ENCODE measurements around the gene PLEKHM3.
A peak's percentile ranks its signal among the peaks of the same experiment; 100 is the strongest.

The PLEKHM3 gene

GRCh38 chr2:207933396-207934065, 91.8 kb downstream of the PLEKHM3 start:
- DNase-seq = no peak
- H3K27ac Mint-ChIP-seq = no peak overlapping the region
- H3K4me1 Mint-ChIP-seq = no peaks in the 10 kb centered on the region
- no peaks in the 10 kb centered on the region for H3K27me3 Mint-ChIP-seq
- no peaks in the 10 kb centered on the region for H3K9me3 Mint-ChIP-seq
- ATAC-seq = no peak
- H3K4me3 Mint-ChIP-seq = no peak overlapping the region

- ATAC-seq (no peak), DNase-seq (no peak)
- H3K27ac Mint-ChIP-seq = no peak overlapping the region
- H3K27me3 Mint-ChIP-seq = no peaks in the 10 kb centered on the region
- no peak overlapping the region for H3K4me3 Mint-ChIP-seq
- H3K9me3 Mint-ChIP-seq = no peaks in the 10 kb centered on the region
- H3K4me1 Mint-ChIP-seq = no peaks in the 10 kb centered on the region
Measured at GRCh38 chr2:207932106-207932505, 93.2 kb downstream of the PLEKHM3 start.

- Mint-ChIP-seq H3K27ac (peak overlapping the region in 1 of 2 donors; percentile 37), H3K27me3 (no peaks in the 10 kb centered on the region), H3K9me3 (no peaks in the 10 kb centered on the region), H3K4me3 (no peak overlapping the region), H3K4me1 (peaks cover 3% of the 10 kb centered on the region)
- ATAC-seq (no peak), DNase-seq (no peak)
Measured at GRCh38 chr2:207930747-207931146, 94.6 kb downstream of the PLEKHM3 start.

GRCh38 chr2:207929923-207930322, 95.4 kb downstream of the PLEKHM3 start:
- Mint-ChIP-seq H3K27ac (no peak overlapping the region), H3K4me3 (no peak overlapping the region)

DNA sequence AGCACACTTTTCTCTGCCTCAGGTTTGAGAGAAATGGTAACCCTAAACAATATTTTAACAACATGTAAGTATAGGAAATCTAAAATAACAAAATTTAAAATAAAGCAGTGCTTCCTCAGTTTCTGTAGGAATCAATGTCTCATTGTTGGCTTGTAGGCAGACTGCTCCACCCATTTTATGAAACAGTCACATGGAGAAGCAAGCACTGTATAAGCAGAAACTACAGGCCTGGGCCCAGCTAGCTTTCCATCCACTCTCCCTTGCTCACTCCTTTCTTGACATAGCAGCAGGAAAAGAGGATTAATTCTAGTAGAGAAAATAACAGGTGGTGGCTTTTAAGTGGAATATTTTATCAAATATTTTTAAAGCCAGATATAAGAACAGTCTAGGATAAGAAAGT, 97.2 kb downstream of the PLEKHM3 start:
- no peaks in the 10 kb centered on the region for H3K9me3 Mint-ChIP-seq
- no peak overlapping the region for H3K27ac Mint-ChIP-seq
- no peaks in the 10 kb centered on the region for H3K27me3 Mint-ChIP-seq
- peaks cover 17% of the 10 kb centered on the region for H3K4me1 Mint-ChIP-seq
- H3K4me3 Mint-ChIP-seq = no peak overlapping the region
- DNase-seq = no peak
- ATAC-seq = no peak

More at GRCh38 chr2:207929923-207930322, 95.4 kb downstream of the PLEKHM3 start:
- DNase-seq = no peak
- Mint-ChIP-seq H3K4me1 (peaks cover 11% of the 10 kb centered on the region), H3K27me3 (no peaks in the 10 kb centered on the region), H3K9me3 (no peaks in the 10 kb centered on the region)
- no peak for ATAC-seq

- H3K9me3 Mint-ChIP-seq = no peaks in the 10 kb centered on the region
Measured at GRCh38 chr2:207926989-207927300, 98.4 kb downstream of the PLEKHM3 start.

GRCh38 chr2:207926133-207926988, 99.0 kb downstream of the PLEKHM3 start:
- Mint-ChIP-seq H3K27me3 (no peaks in the 10 kb centered on the region), H3K27ac (no peak overlapping the region), H3K4me1 (peaks cover 17% of the 10 kb centered on the region), H3K4me3 (no peak overlapping the region), H3K9me3 (no peaks in the 10 kb centered on the region)
- ATAC-seq (no peak), DNase-seq (no peak)

More at GRCh38 chr2:207926989-207927300, 98.4 kb downstream of the PLEKHM3 start:
- Mint-ChIP-seq H3K27ac (no peak overlapping the region), H3K4me3 (no peak overlapping the region), H3K4me1 (peaks cover 17% of the 10 kb centered on the region), H3K27me3 (no peaks in the 10 kb centered on the region)
- ATAC-seq = no peak
- no peak for DNase-seq

- DNase-seq (no peak), ATAC-seq (no peak)
- Mint-ChIP-seq H3K27me3 (no peaks in the 10 kb centered on the region), H3K4me3 (no peak overlapping the region), H3K9me3 (no peaks in the 10 kb centered on the region), H3K4me1 (peaks cover 17% of the 10 kb centered on the region), H3K27ac (peak overlapping the region in 1 of 2 donors; percentile 28)
Measured at GRCh38 chr2:207925601-207926000, 99.7 kb downstream of the PLEKHM3 start.

- Mint-ChIP-seq H3K9me3 (no peaks in the 10 kb centered on the region), H3K27ac (no peak overlapping the region), H3K27me3 (no peaks in the 10 kb centered on the region), H3K4me1 (peaks cover 17% of the 10 kb centered on the region), H3K4me3 (no peak overlapping the region)
- ATAC-seq (no peak), DNase-seq (no peak)
Measured at GRCh38 chr2:207921606-207922005, 103.7 kb downstream of the PLEKHM3 start.

DNA sequence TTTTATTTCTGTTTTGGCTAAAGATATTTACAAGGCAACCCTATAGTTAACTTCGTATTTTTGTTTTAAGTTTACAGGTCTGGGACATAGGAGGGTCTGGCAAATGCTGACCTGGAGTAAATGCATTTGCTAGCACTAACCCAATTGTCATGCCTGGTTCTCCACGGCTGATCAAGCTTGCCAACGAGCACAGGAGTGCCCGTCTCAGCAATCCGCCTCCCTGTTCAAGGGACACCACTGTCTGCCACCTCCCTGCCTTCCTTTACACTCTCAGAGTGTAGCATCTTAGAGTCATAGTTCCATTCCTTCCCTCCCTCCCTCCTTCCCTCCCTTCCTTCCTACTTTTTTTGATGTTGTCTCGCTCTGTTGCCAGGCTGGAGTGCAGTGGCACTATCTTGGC, 104.6 kb downstream of the PLEKHM3 start:
- ATAC-seq = no peak
- H3K4me3 Mint-ChIP-seq = no peak overlapping the region

DNA sequence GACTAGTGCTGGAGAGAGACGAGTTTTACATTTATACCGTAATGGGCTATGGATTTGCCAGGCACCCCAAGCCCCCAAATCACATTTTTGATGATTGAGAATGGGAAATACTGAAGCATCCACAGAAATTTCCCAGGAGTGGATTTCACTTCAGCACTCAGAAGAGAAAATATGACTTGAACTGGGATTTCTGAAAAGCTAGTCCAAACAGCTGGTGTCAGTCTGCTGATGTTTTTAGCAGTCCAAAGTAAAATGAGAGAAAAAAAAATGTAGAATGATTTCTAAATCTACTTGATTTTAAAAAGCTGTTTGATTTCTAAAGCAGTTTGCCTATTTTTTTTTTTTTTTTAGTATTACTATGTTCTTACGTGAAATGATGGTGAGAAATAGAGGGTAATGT, 105.0 kb downstream of the PLEKHM3 start:
- DNase-seq (no peak), ATAC-seq (no peak)
- H3K27me3 Mint-ChIP-seq = no peaks in the 10 kb centered on the region
- H3K4me1 Mint-ChIP-seq = peaks cover 10% of the 10 kb centered on the region
- no peak overlapping the region for H3K27ac Mint-ChIP-seq
- no peaks in the 10 kb centered on the region for H3K9me3 Mint-ChIP-seq
- no peak overlapping the region for H3K4me3 Mint-ChIP-seq

More for the DNA sequence above, 104.6 kb downstream of the PLEKHM3 start:
- no peak overlapping the region for H3K27ac Mint-ChIP-seq
- H3K4me1 Mint-ChIP-seq = peaks cover 14% of the 10 kb centered on the region
- DNase-seq = no peak
- no peaks in the 10 kb centered on the region for H3K27me3 Mint-ChIP-seq
- H3K9me3 Mint-ChIP-seq = no peaks in the 10 kb centered on the region

GRCh38 chr2:207919164-207919919, 106.0 kb downstream of the PLEKHM3 start:
- Mint-ChIP-seq H3K9me3 (no peaks in the 10 kb centered on the region), H3K4me1 (no peaks in the 10 kb centered on the region), H3K27me3 (no peaks in the 10 kb centered on the region), H3K27ac (no peak overlapping the region), H3K4me3 (no peak overlapping the region)
- no peak for DNase-seq
- no peak for ATAC-seq

DNA sequence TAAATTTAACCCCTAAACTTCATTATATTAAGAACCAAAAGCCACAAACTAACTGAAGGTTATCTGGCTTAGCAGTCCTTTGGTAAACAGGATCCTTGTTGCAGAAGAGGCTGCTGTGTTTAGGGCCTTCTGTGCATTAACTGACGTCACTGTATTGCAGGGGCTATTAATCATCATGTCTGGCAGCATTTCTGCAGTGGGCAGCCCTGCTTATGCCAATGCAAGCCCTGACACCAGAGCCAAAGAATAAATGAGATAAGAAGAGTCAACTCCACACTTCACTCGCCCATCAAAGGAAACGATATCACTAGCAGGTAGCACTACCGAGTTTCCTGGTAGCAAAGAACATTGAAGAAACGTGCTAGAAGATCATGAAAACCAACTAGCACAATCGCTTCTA, 110.6 kb downstream of the PLEKHM3 start:
- H3K9me3 Mint-ChIP-seq = no peaks in the 10 kb centered on the region
- ATAC-seq (no peak), DNase-seq (no peak)
- H3K27ac Mint-ChIP-seq = no peak overlapping the region
- no peak overlapping the region for H3K4me3 Mint-ChIP-seq
- H3K4me1 Mint-ChIP-seq = no peaks in the 10 kb centered on the region
- no peaks in the 10 kb centered on the region for H3K27me3 Mint-ChIP-seq

DNA sequence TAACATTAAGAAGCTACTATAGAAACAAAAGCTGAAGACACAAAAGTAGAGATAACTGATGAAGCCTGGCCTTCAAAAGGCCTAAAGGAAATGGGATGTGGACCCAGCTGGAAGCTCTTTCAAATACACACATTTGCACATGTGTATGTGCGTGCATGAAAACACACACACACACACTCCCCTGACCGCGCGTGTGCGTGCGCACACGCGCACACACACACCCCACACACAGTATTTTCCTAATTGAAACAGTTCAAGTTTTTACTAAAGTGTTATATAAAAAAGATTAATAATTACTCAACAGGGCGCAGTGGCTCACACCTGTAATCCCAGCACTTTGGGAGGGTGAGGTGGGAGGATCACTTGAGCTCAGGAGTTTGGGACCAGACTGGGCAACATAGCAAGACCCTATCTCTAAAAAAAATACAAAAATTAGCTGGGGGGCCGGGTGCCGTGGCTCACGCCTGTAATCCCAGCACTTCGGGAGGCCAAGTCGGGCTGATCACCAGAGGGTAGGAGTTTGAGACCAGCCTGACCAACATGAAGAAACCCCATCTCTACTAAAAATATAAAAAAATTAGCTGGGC, 111.5 kb downstream of the PLEKHM3 start:
- Mint-ChIP-seq H3K27ac (no peak overlapping the region), H3K4me1 (no peaks in the 10 kb centered on the region), H3K9me3 (no peaks in the 10 kb centered on the region), H3K27me3 (no peaks in the 10 kb centered on the region), H3K4me3 (no peak overlapping the region)
- ATAC-seq (no peak), DNase-seq (no peak)

- H3K27ac Mint-ChIP-seq = no peak overlapping the region
- H3K9me3 Mint-ChIP-seq = no peaks in the 10 kb centered on the region
- DNase-seq (no peak), ATAC-seq (no peak)
- H3K4me3 Mint-ChIP-seq = no peak overlapping the region
- no peaks in the 10 kb centered on the region for H3K4me1 Mint-ChIP-seq
- H3K27me3 Mint-ChIP-seq = no peaks in the 10 kb centered on the region
Measured at GRCh38 chr2:207911856-207912255, 113.5 kb downstream of the PLEKHM3 start.

GRCh38 chr2:207911215-207911614, 114.1 kb downstream of the PLEKHM3 start:
- ATAC-seq = no peak
- Mint-ChIP-seq H3K27me3 (no peaks in the 10 kb centered on the region), H3K27ac (no peak overlapping the region), H3K4me1 (no peaks in the 10 kb centered on the region), H3K9me3 (no peaks in the 10 kb centered on the region), H3K4me3 (no peak overlapping the region)
- no peak for DNase-seq
